Endometrium (tissue), 2 donors: ENCODE results near the gene AGR2.
"Not testable (repeated sequence)": the region's sequence is repeated elsewhere in the genome, so short reads cannot be mapped to it uniquely, and the experiment has no call there.

Source experiments
- FAIRE-seq: peaks from 2 replicates; lab custom pipeline; 2012; peaks lifted over from hg19 to GRCh38; lab: Jason Lieb, UNC
- donor health status: control.
- donor health status: control.

The AGR2 gene

GRCh38 chr7:16804674-16805439, at the start of gene AGR2:
Gene AGR2, minus strand, starts transcription at chr7:16804999. Its CDS starts 3,203 bp downstream, at chr7:16801796.
- FAIRE-seq = no peak

- not testable (repeated sequence) for FAIRE-seq
Observed at GRCh38 chr7:16853189-16853588, 48.4 kb upstream of the AGR2 start.

- no peak for FAIRE-seq
Observed at GRCh38 chr7:16851829-16852228, 47.0 kb upstream of the AGR2 start.

GRCh38 chr7:16850614-16851466, 46.0 kb upstream of the AGR2 start:
- FAIRE-seq = no peak

- FAIRE-seq = no peak
Observed at GRCh38 chr7:16849296-16850148, 44.7 kb upstream of the AGR2 start.

- FAIRE-seq = no peak
Observed at GRCh38 chr7:16847381-16847860, 42.6 kb upstream of the AGR2 start.

- peak; percentile 79 for FAIRE-seq
Observed at GRCh38 chr7:16846601-16847165, 41.9 kb upstream of the AGR2 start.

- peak; percentile 29 for FAIRE-seq
Observed at GRCh38 chr7:16845746-16846145, 40.9 kb upstream of the AGR2 start.

- FAIRE-seq = no peak
Observed at GRCh38 chr7:16841681-16842080, 36.9 kb upstream of the AGR2 start.

GRCh38 chr7:16840094-16840493, 35.3 kb upstream of the AGR2 start:
- FAIRE-seq = no peak

- peak; percentile 69 for FAIRE-seq
Observed at GRCh38 chr7:16839646-16840045, 34.8 kb upstream of the AGR2 start.

- FAIRE-seq = no peak
Observed at GRCh38 chr7:16838891-16839290, 34.1 kb upstream of the AGR2 start.

- FAIRE-seq = no peak
Observed at GRCh38 chr7:16838386-16838785, 33.6 kb upstream of the AGR2 start.

- no peak for FAIRE-seq
Observed at GRCh38 chr7:16836481-16836880, 31.7 kb upstream of the AGR2 start.

GRCh38 chr7:16833373-16833772, 28.6 kb upstream of the AGR2 start:
- no peak for FAIRE-seq

- FAIRE-seq = no peak
Observed at GRCh38 chr7:16826060-16826459, 21.3 kb upstream of the AGR2 start.

GRCh38 chr7:16822029-16822428, 17.2 kb upstream of the AGR2 start:
- no peak for FAIRE-seq

- no peak for FAIRE-seq
Observed at GRCh38 chr7:16818732-16819131, 13.9 kb upstream of the AGR2 start.

GRCh38 chr7:16817536-16817935, 12.7 kb upstream of the AGR2 start:
- no peak for FAIRE-seq

- FAIRE-seq = no peak
Observed at GRCh38 chr7:16816824-16817223, 12.0 kb upstream of the AGR2 start.

- no peak for FAIRE-seq
Observed at GRCh38 chr7:16815001-16815400, 10.2 kb upstream of the AGR2 start.

- no peak for FAIRE-seq
Observed at GRCh38 chr7:16813232-16813616, 8.4 kb upstream of the AGR2 start.
